Kidney (tissue), 14 donors: ENCODE data around the gene SPRY4. TPM values are rescaled to one million over a fixed set of nuclear protein-coding genes. Genes with fewer than 3 reads are reported as not detected.

Experiments
- DNase-seq, 5 donors: peaks; one replicate each; pipeline ENCODE4 v3.0.0-alpha.2; 2013 to 2020
- FAIRE-seq: peaks from 2 replicates; lab custom pipeline; 2012; peaks lifted over from hg19 to GRCh38; lab: Jason Lieb, UNC
- H3K27ac ChIP-seq, 2 donors: one replicate each; pipeline ENCODE4 v1.7.0; 2013; ENCODE audit warnings: low read depth in 2 of 2, low read length in 2 of 2, inconsistent platforms in 1 of 2
- H3K27me3 ChIP-seq: one replicate; pipeline ENCODE4 v1.7.1; 2013; ENCODE audit warnings: low read length, inconsistent platforms; ENCODE audit not compliant: control insufficient read depth, insufficient read depth
- H3K36me3 ChIP-seq, 3 donors: one replicate each; pipeline versions ENCODE4 v1.7.0 to v1.7.1; 2013; ENCODE audit warnings: low read length in 3 of 3, control low read depth in 1 of 3, inconsistent platforms in 1 of 3; ENCODE audit not compliant: insufficient read depth in 3 of 3, control insufficient read depth in 2 of 3
- H3K4me1 ChIP-seq, 3 donors: one replicate each; pipeline versions ENCODE4 v1.7.0 to v1.7.1; 2013; ENCODE audit warnings: low read length in 3 of 3, inconsistent platforms in 1 of 3, low read depth in 1 of 3; ENCODE audit not compliant: control insufficient read depth in 2 of 3, insufficient read depth in 2 of 3
- H3K4me3 ChIP-seq, 3 donors: one replicate each; pipeline versions ENCODE4 v1.7.0 to v1.8.1; 2013; ENCODE audit warnings: low read length in 3 of 3, control low read depth in 1 of 3, inconsistent platforms in 1 of 3
- H3K9ac ChIP-seq, 3 donors: one replicate each; pipeline versions ENCODE4 v1.7.0 to v1.7.1; 2013; ENCODE audit warnings: low read length in 3 of 3, control low read depth in 1 of 3, inconsistent platforms in 1 of 3
- H3K9me3 ChIP-seq, 3 donors: one replicate each; pipeline versions ENCODE4 v1.7.0 to v1.7.1; 2013; ENCODE audit warnings: low read length in 3 of 3, control low read depth in 1 of 3, inconsistent platforms in 1 of 3; ENCODE audit not compliant: control insufficient read depth in 2 of 3, insufficient read depth in 1 of 3
- intact Hi-C: fragments of 100-400 bp; cut with DNase I; formaldehyde crosslinking; loops from one replicate; pipeline ENCODE4 v1.11.1; 2022
- polyA plus RNA-seq: library from polyadenylated mRNA; stranded (reverse); fragments of 350-450 nt; fragmentation: Illumina TruSeq; extraction: RNeasy Lipid Tissue Mini Kit (QIAGEN cat#74804); gene quantifications from one replicate; pipeline ENCODE4 v1.2.3, GENCODE V29; 2014; ENCODE audit warnings: low read depth, low replicate concordance; ENCODE audit not compliant: insufficient read depth
- total RNA-seq: library from RNA; stranded (reverse); fragmentation: NEBNext Ultra II Directional; extraction: Animal tissue kit (Norgen Biotek cat#: 25700); gene quantifications from one replicate; pipeline ENCODE4 v1.2.1, GENCODE V29; 2021
- TF ChIP-seq, protein P1 (sequence below): IDR thresholded peaks from 3 replicates; pipeline ENCODE4 v1.5.1; 2012; ENCODE audit warnings: mild to moderate bottlenecking, moderate library complexity, borderline replicate concordance; ENCODE audit not compliant: insufficient read depth; ENCODE audit errors: extremely low read depth
- donor health status: control.
- donor health status: control.
- donor health status: control.
- donor health status: control.
- donor health status: control.
- donor health status: DM: yes; HTN: yes; CAD: no.
- donor health status: Normal renal cell carcinoma (clear cell type).

SPRY4 gene
- total and polyA plus RNA-seq, 2 donors from 2014 or later: 6.0 to 16.6 TPM

DNA sequence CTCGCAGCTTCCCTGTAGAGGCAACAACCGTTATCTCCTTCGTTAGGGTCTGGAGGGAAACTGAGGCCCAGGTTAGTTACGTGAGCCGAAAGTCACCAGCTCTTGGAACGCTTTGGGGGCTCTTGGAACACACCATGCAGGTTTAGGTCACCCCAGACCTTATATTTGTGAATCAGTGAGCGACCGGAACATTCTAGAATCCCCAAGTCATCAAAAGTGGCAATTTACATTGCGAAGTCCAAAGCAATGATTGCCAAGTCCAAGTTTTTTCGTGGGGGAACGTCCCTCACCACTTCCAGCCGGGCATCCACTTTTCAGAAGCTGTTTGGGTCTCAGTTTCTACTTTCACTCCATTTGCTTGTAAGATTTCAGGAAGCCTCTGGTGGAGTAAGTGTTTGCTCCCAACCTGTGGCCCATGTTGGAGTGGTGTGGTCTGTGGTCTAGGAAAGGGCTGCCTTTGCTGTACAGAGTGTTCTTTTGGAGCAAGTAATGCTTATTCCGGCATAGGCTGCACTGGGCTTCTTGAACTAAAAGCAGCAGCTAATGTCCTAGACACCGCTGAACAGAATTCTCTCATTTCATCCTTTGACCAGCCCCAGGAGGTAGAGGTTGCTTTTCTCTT lies 32.8 kb upstream of the SPRY4 start:
- no peaks in the 10 kb centered on the region for H3K27me3 ChIP-seq
- H3K27ac ChIP-seq: peak overlapping the region; percentile 92
- no peaks in the 10 kb centered on the region for H3K36me3 ChIP-seq
- FAIRE-seq: no peak
- peak overlapping the region in 2 of 3 donors; percentile 35 to 88 for H3K9ac ChIP-seq
- no peaks in the 10 kb centered on the region for H3K9me3 ChIP-seq
- TF ChIP-seq, protein P1, sequence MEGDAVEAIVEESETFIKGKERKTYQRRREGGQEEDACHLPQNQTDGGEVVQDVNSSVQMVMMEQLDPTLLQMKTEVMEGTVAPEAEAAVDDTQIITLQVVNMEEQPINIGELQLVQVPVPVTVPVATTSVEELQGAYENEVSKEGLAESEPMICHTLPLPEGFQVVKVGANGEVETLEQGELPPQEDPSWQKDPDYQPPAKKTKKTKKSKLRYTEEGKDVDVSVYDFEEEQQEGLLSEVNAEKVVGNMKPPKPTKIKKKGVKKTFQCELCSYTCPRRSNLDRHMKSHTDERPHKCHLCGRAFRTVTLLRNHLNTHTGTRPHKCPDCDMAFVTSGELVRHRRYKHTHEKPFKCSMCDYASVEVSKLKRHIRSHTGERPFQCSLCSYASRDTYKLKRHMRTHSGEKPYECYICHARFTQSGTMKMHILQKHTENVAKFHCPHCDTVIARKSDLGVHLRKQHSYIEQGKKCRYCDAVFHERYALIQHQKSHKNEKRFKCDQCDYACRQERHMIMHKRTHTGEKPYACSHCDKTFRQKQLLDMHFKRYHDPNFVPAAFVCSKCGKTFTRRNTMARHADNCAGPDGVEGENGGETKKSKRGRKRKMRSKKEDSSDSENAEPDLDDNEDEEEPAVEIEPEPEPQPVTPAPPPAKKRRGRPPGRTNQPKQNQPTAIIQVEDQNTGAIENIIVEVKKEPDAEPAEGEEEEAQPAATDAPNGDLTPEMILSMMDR: no peak
- peak overlapping the region; percentile 5 to 74 (median 70) for H3K4me3 ChIP-seq
- no peak for DNase-seq
- intact Hi-C loops: no loop called here
- peaks cover 0 to 15% (median 9%) of the 10 kb centered on the region in 3 donors for H3K4me1 ChIP-seq

DNA sequence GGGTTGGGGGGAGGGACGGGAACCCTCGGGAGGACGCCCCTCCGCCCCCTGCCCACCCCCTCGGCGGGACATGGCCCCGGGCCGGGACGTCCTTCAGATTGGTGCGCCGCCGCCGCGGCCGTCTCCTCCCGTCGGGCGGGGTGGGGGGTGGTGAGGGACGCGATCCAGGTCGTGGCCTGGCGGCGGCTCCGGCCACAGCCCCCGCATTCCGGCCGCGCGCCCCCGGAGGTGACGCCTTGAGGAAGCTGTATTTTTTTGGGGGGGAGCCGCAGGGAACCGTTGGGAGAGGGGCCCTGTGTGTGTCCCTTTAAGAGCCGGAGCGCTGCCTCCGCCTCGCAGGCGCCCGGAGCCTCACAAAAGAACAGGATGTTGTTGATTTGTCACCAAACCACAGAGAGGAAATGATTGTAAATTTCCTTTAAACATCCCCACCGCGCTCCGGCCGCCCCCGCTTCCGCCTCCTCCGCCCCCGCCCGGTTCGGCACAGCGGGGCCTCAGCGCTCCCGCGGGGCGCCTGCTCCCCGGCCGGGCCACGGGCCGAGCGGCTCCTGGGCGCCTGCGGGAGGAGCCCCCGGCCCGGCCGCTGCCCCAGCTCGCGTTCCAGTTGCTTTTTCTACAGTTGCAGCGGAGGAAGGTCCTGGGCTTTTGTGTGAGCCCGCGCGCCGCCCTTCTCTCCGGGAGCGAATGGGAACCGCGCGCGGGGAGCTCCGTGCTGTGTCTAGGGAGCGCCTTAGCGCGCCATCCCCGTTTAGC lies 32.1 kb upstream of the SPRY4 start:
- Histone ChIP-seq H3K36me3 (no peaks in the 10 kb centered on the region), H3K27ac (peak overlapping the region; percentile 92), H3K4me3 (peak overlapping the region; percentile 47 to 74 (median 70)), H3K27me3 (no peaks in the 10 kb centered on the region), H3K4me1 (peaks cover 0 to 10% (median 5%) of the 10 kb centered on the region in 3 donors), H3K9me3 (no peaks in the 10 kb centered on the region), H3K9ac (peak overlapping the region in 2 of 3 donors; percentile 35 to 88)
- peak; percentile 94 to 98 (median 95) for DNase-seq
- FAIRE-seq: no peak
- TF ChIP-seq, protein P1: no peak
- intact Hi-C loops: no loop called here

DNA sequence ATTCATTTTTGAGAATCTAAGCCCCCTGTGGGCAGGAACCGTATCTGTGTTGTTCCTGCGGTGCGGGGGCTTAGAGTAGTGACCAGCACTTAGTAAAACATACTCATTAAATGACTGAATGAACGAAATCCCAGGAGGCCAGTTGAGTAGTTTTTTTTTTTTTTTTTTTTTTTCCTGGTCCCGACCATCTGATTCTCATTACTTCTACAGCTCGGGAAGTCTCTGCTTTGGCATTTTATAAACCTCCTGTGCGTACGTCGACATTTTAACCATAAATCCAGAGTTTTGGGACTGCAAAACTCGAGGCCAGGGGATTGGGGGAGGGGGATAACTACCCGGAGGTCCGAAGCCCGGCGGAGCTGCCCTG lies 31.5 kb upstream of the SPRY4 start:
- FAIRE-seq (no peak), DNase-seq (no peak)
- Histone ChIP-seq H3K9me3 (no peaks in the 10 kb centered on the region), H3K4me3 (peak overlapping the region; percentile 38 to 74 (median 47)), H3K36me3 (no peaks in the 10 kb centered on the region), H3K4me1 (peaks cover 0 to 10% (median 5%) of the 10 kb centered on the region in 3 donors), H3K9ac (peak overlapping the region in 1 of 3 donors; percentile 80), H3K27me3 (no peaks in the 10 kb centered on the region), H3K27ac (peak overlapping the region; percentile 91 to 92)
- intact Hi-C loops: no loop called here
- TF ChIP-seq, protein P1: no peak
